Measurements from ENCODE around the gene FAM50B.
A peak's percentile ranks its signal among the peaks of the same experiment; 100 is the strongest.

Gene FAM50B

GRCh38 chr6:3875486-3875885, 26.3 kb downstream of the FAM50B start:
- DNase-seq: no peak

- DNase-seq: no peak
Measured at GRCh38 chr6:3876101-3876500, 26.9 kb downstream of the FAM50B start.

- DNase-seq: no peak
Measured at GRCh38 chr6:3876866-3877265, 27.7 kb downstream of the FAM50B start.

- no peak for DNase-seq
Measured at GRCh38 chr6:3878048-3878666, 29.0 kb downstream of the FAM50B start.

- no peak for DNase-seq
Measured at GRCh38 chr6:3879194-3879952, 30.2 kb downstream of the FAM50B start.

- DNase-seq: no peak
Measured at GRCh38 chr6:3881711-3882421, 32.7 kb downstream of the FAM50B start.

GRCh38 chr6:3882431-3882830, 33.3 kb downstream of the FAM50B start:
- DNase-seq: no peak

- no peak for DNase-seq
Measured at GRCh38 chr6:3882866-3883265, 33.7 kb downstream of the FAM50B start.

GRCh38 chr6:3884007-3884745, 35.0 kb downstream of the FAM50B start:
- no peak for DNase-seq

- DNase-seq: no peak
Measured at GRCh38 chr6:3885262-3886036, 36.3 kb downstream of the FAM50B start.

- DNase-seq: peak; percentile 11
Measured at GRCh38 chr6:3887150-3887700, 38.1 kb downstream of the FAM50B start.

- DNase-seq: no peak
Measured at GRCh38 chr6:3888153-3888957, 39.2 kb downstream of the FAM50B start.

- DNase-seq: no peak
Measured at GRCh38 chr6:3890047-3890446, 40.9 kb downstream of the FAM50B start.

- DNase-seq: no peak
Measured at GRCh38 chr6:3891883-3892282, 42.7 kb downstream of the FAM50B start.

- DNase-seq: no peak
Measured at GRCh38 chr6:3892603-3893002, 43.4 kb downstream of the FAM50B start.

GRCh38 chr6:3893487-3893886, 44.3 kb downstream of the FAM50B start:
- DNase-seq: no peak

GRCh38 chr6:3893917-3894316, 44.7 kb downstream of the FAM50B start:
- DNase-seq: no peak

GRCh38 chr6:3894590-3895311, 45.6 kb downstream of the FAM50B start:
- no peak for DNase-seq

- DNase-seq: no peak
Measured at GRCh38 chr6:3895312-3895653, 46.1 kb downstream of the FAM50B start.

GRCh38 chr6:3895805-3896204, 46.6 kb downstream of the FAM50B start:
- no peak for DNase-seq
